ENCODE measurements around the gene PRKAG2. TPM values are rescaled to one million over a fixed set of nuclear protein-coding genes. Genes with fewer than 3 reads are reported as not detected.

PRKAG2 gene
- total and polyA plus RNA-seq, 10 donors, result 15.8 to 50.9 (median 32.8) TPM

GRCh38 chr7:151544183-151544582 is 332.7 kb downstream of the PRKAG2 start:
- Histone ChIP-seq H3K4me1 (peaks cover 0 to 7% (median 2%) of the 10 kb centered on the region in 6 donors), H3K36me3 (no peaks in the 10 kb centered on the region), H3K27ac (no peak overlapping the region), H3K27me3 (replicated peaks in 1 of 7) (peaks cover 0 to 12% (median 0%) of the 10 kb centered on the region in 7 donors), H3K9me3 (no peaks in the 10 kb centered on the region), H3K4me3 (no peak overlapping the region)
- intact Hi-C loops (cut with DNase I; ENCODE audit: low total_unique reads), result no loop called here
- TF ChIP-seq POLR2AphosphoS5 (IDR thresholded peaks at IDR 0.05) (no peak), POLR2A (IDR thresholded peaks at IDR 0.05) (no peak), CTCF (IDR thresholded peaks at IDR 0.05 in 8 of 11, conservative IDR thresholded peaks at IDR 0.05 in 3 of 11) (no peak)
- no peak for DNase-seq

DNA sequence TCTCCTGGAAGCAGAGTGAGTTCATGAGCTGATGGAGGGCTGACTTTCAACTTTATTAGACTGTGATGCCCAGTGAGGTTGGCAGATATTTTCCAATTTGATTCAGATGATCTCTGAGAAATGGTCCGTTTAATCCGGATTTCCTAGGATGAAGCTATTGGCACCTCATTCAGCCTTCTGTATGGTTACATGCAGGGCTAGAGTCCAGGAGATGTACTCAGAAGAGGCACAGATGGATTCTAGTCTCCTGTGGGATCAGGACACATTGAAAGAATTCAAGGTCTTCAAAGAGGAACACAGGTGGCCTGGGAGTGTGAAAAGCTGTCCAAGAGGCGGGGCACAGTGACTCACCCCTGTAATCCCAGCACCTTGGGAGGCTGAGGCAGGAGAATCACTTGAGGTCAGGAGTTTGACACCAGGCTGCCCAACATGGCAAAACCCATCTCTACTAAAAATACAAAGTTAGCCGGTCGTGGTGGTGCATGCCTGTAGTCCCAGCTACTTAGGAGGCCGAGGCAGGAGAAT is 334.2 kb downstream of the PRKAG2 start:
- no peaks in the 10 kb centered on the region for H3K9me3 ChIP-seq
- TF ChIP-seq POLR2A (IDR thresholded peaks at IDR 0.05) (no peak), POLR2AphosphoS5 (IDR thresholded peaks at IDR 0.05) (no peak), CTCF (IDR thresholded peaks at IDR 0.05 in 8 of 11, conservative IDR thresholded peaks at IDR 0.05 in 3 of 11) (no peak)
- intact Hi-C loops (cut with DNase I; ENCODE audit: low total_unique reads), result no loop called here
- DNase-seq, result no peak
- peaks cover 0 to 19% (median 0%) of the 10 kb centered on the region in 6 donors for H3K4me1 ChIP-seq
- H3K27me3 ChIP-seq (replicated peaks in 1 of 7), result peaks cover 0 to 12% (median 0%) of the 10 kb centered on the region in 7 donors
- no peak overlapping the region for H3K4me3 ChIP-seq
- no peak overlapping the region for H3K27ac ChIP-seq
- no peaks in the 10 kb centered on the region for H3K36me3 ChIP-seq
- 90 to 100% (median 93%) methylated on average over 6 of the region's 6 CpGs for WGBS, 5 donors

- Histone ChIP-seq H3K36me3 (no peaks in the 10 kb centered on the region), H3K27ac (no peak overlapping the region), H3K4me1 (peaks cover 0 to 16% (median 0%) of the 10 kb centered on the region in 6 donors), H3K9me3 (no peaks in the 10 kb centered on the region), H3K4me3 (no peak overlapping the region), H3K27me3 (replicated peaks in 1 of 7) (peaks cover 0 to 12% (median 0%) of the 10 kb centered on the region in 7 donors)
- DNase-seq, result no peak
- 87 to 90% (median 88%) methylated on average over 17 of the region's 17 CpGs for WGBS, 5 donors
- no peak for TF ChIP-seq CTCF (IDR thresholded peaks at IDR 0.05 in 8 of 11, conservative IDR thresholded peaks at IDR 0.05 in 3 of 11)
- TF ChIP-seq POLR2A (IDR thresholded peaks at IDR 0.05), result no peak
- TF ChIP-seq POLR2AphosphoS5 (IDR thresholded peaks at IDR 0.05), result no peak
- intact Hi-C loops (cut with DNase I; ENCODE audit: low total_unique reads), result no loop called here
Measured at GRCh38 chr7:151541709-151542499, 335.0 kb downstream of the PRKAG2 start.

DNA sequence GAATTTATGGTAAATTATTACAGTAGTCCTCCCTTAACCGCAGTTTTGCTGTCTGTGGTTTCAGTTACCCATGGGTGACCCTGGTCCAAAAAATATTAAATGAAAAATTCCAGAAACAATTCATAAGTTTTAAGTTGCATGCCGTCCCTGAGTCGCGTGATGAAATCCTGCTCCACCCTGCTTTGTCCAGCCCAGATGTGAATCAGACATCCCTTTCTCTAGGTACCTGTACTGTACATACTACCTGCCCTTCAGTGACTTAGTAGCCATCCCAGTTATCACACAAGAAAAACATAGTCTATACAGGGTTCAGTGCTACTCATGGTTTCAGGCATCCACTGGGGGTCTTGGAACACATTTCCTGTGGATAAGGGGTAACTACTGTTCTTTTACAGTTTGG is 336.8 kb downstream of the PRKAG2 start:
- H3K27ac ChIP-seq, result no peak overlapping the region
- H3K27me3 ChIP-seq (replicated peaks in 1 of 7), result peaks cover 0 to 5% (median 0%) of the 10 kb centered on the region in 7 donors

More for the DNA sequence above, 336.8 kb downstream of the PRKAG2 start:
- Histone ChIP-seq H3K36me3 (no peaks in the 10 kb centered on the region), H3K4me1 (peaks cover 0 to 15% (median 0%) of the 10 kb centered on the region in 6 donors), H3K4me3 (no peak overlapping the region), H3K9me3 (peaks cover 0 to 4% (median 0%) of the 10 kb centered on the region in 8 donors)
- intact Hi-C loops (cut with DNase I; ENCODE audit: low total_unique reads), result no loop called here
- WGBS, 5 donors, result 88 to 94% (median 89%) methylated on average over 4 of the region's 4 CpGs
- TF ChIP-seq POLR2AphosphoS5 (IDR thresholded peaks at IDR 0.05), result no peak
- no peak for TF ChIP-seq POLR2A (IDR thresholded peaks at IDR 0.05)
- no peak for TF ChIP-seq CTCF (IDR thresholded peaks at IDR 0.05 in 8 of 11, conservative IDR thresholded peaks at IDR 0.05 in 3 of 11)
- no peak for DNase-seq
